GM21390 (cell line): Measurements from ENCODE around the gene SZT2.
"Not testable (repeated sequence)": the region's sequence is repeated elsewhere in the genome, so short reads cannot be mapped to it uniquely, and the experiment has no call there.

Experiments
- ATAC-seq: cut with Tn5 transposase; IDR thresholded peaks from one replicate; pipeline ENCODE4 v1.9.1; 2021; ENCODE audit not compliant: unreplicated experiment

Gene SZT2

GRCh38 chr1:43452789-43453441, 63.2 kb downstream of the SZT2 start:
- no peak for ATAC-seq

DNA sequence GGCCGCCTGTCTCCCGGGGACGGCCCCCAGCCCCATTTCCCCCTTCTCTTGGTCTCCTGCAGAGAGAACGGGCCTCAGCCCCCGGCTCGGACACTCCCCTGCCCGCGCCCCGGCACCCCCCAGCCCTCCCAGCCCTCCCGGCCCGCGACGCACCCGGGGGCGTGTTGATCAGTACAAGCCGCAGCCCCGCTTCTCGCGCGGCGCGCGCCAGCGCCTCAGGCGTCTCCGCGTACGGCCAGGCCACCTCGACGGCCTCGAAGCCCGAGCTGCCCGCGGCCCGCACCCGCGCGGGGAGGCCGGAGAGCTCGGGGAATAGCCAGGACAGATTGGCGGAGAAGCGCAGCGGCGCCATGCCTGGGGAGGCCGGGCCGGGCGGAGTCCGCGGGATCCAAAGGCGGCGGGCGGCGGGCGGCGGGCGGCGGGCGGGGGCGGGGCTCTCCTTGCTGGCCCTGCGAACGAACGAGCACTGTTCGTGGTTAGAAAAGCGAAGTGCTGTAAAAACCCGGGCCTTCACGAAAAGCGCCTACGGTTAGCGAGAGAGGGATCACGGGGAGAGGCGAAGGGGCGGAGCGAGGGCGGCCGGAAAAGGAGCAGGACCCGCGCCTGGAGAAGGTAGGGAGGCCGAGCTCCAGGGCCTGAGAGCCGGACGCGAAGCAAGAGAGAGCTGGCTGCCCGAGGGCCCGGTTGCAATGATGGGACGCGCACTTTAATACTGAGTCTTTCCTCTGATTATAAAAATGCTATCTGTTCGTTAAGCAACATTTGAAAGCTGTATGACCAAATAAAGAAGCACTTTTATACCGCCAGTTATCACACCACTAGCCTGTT, 64.0 kb downstream of the SZT2 start, which contains the start of gene HYI:
HYI (minus strand) TSS at position 490 of the 828 bp plus-strand sequence; CDS start at position 352, 138 bp downstream.
- no peak for ATAC-seq

- peak; percentile 75 for ATAC-seq
These were observed 64.7 kb downstream of the SZT2 start for GRCh38 chr1:43454270-43455011.

DNA sequence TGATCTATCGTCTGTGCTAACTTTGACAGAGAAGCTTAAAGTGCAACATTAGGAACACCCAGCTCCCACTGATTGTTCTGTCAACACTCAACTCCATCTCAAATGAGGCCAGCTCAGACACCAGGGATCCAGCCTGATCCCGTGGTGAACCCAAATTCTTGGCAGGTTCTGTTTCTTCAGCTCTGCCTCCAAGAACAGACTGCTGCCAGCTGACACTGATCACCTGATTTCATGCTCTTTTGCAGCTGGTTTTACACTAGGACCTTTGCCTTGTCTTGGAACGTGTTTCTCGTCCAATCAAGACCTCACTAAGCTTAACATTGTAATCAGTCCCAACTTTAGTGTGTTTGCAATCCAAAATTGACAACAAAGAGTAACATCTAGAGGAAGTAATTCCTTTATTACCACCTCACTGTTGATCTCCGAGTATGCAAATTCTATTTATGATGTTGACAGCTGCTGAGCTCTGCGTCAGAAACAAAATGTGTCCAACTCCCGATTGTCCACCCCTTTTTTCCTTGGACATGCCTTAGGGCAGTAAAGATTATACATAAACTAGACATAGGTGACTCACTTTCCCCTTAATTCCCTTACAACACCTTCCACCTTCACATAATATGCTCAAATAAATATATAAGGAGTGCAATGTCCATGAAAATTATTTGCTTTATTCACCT, 65.7 kb downstream of the SZT2 start:
- ATAC-seq = no peak

- not testable (repeated sequence) for ATAC-seq
These were observed 68.7 kb downstream of the SZT2 start for GRCh38 chr1:43458379-43458778.

DNA sequence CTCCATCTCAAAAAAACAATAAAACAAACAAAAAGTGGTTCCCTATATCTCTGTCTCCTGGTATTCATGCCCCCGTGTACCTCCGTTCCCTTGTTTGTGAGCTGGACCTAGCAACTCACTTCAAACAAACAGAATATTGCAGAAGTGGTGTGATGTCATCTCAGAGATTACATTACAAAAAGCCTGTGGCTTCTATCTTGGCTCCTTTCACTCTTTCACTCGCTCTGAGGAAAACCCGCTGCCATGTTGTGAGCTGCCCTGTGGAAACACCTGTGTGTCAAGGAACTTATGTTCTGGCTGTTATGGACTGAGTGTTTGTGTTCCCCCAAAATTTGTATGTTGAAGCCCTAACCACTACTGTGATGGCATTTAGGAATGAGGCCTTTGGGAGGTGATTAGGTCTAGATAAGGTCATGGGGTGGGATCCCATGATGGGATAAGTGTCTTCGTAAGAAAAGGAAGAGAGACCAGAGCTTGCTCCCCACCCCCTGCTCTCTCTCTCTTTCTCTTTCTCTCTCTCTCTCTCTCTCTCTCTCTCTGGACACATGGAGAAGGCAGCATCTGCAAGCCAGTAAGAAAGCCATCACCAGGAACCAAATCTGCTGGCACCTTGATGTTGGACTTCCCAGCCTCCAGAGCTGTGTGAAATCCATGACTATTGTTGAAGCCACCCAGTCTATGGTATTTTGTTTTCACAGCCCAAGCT, 71.4 kb downstream of the SZT2 start:
- no peak for ATAC-seq

DNA sequence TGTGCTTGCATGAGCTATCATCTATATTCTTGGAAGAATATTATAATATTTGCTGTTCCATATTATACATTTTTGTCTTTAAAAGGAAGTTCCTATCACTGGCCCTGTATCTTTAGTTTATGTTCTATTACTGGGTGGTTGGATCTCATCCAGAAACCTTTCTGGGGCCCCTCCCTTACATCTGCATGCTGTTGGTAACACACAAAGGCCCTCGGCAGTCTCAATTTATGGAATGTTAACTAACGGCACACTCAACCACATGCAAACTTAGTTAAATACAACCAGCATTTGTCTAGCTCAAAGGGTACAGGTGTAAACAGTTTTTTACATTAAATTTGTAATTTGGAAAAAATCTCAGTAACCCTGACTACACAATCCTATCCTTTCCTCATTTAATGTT, 73.8 kb downstream of the SZT2 start:
- ATAC-seq = no peak

DNA sequence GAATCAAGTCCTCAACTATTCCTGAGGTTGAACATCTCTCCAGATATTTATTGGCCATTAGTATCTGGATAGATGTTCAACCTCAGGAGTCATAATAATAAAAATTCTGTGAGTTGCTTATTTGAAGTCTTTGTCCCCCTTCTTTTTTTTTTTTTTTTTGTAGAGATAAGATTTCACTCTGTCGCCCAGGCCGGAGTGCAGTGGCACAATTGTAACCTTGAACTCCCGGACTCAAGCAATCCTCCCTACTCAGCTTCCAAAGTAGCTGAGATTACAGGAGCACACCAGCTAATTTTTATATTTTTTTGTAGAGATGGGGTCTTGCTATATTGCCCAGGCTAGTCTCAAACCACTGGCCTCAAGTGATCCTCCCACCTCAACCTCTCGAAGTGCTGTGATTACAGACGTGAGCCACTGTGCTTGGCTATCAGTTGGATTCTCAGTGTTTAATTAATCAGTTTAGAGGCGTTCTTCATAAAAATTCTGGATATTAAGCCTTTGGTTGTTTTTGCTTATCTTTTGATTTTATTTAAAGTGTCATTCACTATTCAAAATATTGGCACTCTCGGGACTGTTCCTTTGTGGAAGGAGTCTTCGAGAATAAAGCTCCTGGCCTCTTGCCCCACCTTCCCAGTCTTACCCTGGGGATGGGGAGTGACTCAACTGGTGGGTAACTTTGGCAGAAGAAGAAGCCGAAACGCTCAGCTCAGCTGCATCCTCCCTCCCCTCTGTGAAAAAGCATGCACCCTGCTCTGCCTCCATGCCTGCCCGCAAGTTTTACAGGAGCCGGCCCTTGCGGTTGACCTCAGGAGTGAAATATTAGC, 75.2 kb downstream of the SZT2 start:
- ATAC-seq = no peak

DNA sequence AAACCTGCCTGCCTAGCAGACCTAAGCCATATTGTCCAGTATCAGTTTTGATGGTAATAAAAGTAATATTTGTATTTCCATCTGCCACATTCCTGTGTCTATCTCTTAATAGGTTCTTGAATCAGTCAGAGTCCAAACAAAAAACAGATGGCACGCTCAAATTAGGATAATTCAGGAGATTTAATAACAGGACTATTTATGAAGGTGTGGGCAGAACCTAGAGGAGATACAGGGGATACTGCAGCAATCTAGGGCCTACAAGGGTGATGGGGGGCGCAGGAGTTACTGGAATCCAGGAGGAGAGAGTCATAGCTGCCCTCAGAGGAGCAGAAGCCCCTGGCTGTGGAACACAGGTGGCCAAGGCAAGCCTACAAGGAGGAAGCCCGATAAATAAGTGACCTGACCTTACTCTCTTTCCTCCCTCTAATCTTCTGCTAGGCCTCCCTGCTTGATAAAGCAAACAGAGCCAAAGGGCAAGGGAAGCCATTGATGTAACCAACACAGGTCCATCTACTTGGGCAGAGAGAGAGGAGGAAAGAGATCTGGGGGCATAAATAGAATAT, 75.9 kb downstream of the SZT2 start:
- ATAC-seq = no peak

GRCh38 chr1:43466403-43466802, 76.7 kb downstream of the SZT2 start:
- ATAC-seq = no peak

- ATAC-seq = no peak
These were observed 78.7 kb downstream of the SZT2 start for GRCh38 chr1:43468414-43468813.

DNA sequence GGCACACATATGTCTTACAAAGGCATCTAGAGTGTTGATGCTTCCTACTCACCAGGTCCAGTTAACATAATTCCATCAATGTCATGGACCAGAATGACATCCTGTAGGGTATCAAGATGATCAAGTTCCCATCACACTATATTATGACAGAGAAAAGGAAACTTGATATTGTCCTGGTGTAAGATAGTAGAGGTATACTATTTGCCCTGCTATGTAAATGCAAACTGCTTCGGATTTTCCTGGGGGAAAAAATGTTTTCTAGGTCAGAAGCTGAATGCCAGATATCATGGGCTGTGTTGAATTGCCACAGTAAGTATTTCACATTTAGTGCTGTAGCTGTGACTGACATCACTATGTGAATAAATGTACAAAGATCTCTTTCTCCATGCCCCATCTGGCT, 80.2 kb downstream of the SZT2 start:
- no peak for ATAC-seq

DNA sequence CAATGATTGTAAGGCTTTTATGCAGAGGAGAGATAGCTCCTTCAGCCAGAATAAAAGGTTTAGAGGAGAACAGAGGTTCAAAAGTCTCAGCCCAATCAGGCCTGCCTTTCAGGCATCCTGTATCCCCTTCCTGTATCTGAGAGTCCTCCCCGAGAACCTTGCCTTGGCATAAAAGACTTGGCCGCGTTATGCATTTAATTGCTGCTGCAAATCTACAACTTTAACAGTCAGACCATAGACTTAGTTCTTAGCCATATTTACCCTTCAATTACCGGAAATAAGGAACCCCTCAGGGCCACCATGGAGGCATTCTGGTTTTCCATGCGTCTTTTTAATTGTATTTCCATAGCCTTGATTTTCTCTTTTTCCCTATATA, 82.4 kb downstream of the SZT2 start:
- no peak for ATAC-seq

DNA sequence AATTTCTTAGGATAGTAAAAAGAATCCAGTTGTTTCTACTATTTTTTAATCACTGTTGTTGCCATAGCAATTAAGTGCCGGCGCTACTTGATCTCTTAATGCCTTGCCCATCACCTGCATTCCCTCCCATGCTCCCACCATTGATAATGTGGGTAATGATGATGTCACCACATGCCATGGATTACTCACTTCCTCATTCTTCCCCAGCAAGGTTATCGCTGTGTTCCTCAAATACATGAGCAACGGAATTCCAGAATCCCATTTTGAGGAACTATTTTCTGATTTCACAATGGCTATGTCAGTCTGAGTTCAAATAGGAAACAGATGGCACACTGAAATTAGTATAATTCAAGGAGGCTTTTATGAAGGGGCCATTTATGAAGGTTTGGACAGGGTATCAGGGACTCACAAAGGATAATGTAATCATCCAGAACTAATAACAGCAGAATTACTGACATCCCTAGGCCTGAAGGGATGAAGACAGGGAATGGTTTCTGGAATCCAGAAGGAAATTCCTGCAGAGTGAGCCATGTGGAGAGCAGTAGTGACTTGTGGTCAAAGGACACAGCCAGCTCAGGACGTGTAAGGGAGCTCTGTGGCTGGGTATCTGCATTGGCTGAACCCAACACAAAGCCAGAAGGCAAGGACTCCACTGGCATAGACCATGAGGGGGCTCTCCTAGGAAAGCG, 82.9 kb downstream of the SZT2 start:
- not testable (repeated sequence) for ATAC-seq

DNA sequence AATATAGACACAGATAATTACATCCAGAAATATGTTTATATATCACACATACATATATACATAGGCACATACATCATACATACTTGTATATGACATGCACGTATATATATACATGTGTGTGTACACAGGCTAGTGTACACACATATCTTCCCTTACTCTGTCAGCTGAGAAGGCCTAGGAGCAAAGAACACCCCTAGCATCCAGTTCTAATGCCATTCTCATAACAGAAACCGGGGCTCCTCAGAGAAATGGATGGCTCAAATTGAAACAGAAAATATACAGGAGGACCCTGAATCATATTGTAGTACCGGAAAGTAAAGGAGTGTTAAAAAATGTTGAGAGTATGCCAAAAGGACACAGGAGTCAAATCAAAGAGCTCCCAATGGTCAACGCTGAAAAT, 83.8 kb downstream of the SZT2 start:
- no peak for ATAC-seq

DNA sequence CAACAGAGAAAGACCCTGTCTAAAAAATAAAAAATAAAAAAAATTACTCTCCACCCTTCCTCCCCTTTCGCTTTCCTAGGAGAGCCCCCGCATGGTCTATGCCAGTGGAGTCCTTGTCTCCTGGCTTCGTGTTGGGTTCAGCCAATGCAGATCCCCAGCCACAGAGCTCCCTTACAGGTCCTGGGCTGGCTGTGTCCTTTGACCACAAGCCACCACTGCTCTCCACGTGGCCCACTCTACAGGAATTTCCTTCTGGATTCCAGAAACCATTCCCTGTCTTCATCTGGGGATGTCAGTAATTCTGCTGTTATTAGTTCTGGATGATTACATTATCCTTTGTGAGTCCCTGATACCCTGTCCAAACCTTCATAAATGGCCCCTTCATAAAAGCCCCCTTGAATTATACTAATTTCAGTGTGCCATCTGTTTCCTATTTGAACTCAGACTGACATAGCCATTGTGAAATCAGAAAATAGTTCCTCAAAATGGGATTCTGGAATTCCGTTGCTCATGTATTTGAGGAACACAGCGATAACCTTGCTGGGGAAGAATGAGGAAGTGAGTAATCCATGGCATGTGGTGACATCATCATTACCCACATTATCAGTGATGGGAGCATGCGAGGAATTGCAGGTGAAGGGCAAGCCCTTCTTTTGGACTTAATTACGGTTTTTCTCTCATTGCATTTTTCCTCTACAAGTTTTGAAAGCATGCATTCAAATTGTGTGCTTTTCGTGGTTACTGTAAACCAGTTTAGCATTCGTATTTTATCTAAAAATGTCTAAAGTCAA, 86.1 kb downstream of the SZT2 start:
- not testable (repeated sequence) for ATAC-seq

DNA sequence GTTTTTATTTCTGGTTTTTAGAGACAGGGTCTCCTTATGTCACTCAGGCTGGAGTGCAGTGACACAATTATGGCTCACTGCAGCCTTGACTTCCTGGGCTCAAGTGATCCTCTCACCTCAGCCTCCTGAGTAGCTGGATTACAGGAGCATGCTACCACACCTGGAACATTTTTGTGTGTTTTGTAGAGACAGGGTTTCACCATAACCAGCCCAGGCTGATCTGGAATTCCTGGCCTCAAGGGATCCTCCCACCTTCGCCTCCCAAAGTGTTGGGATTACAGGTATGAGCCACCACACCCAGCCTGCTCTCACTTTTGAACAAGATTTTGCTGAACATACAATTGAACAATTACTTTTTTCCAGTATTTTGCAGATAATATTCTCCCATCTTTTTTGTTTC, 88.0 kb downstream of the SZT2 start:
- no peak for ATAC-seq

DNA sequence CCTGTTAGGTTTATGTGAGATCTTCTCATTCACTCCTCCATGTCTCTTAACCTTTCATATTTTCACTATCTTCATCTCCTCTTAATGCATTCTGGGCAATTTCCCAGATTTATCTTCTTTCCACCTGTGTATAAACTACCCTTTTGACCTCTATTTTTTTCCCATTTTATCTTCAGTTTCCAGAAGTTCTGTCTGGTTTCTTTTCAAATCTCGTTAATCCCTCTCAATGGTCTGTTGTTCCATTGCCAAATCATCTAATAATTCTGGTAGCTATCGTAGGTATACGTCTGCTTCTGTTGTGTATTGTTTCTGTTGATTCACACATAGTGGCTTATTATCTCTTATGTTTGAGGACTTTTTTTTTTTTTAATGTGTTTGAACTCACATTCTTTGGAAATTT, 89.7 kb downstream of the SZT2 start:
- no peak for ATAC-seq
